ENCODE data around the gene FBXO8. TPM values are rescaled to one million over a fixed set of nuclear protein-coding genes. Genes with fewer than 3 reads are reported as not detected.

FBXO8 gene
- total RNA-seq, 1 experiment from 2014 or later = 8.9 TPM

DNA sequence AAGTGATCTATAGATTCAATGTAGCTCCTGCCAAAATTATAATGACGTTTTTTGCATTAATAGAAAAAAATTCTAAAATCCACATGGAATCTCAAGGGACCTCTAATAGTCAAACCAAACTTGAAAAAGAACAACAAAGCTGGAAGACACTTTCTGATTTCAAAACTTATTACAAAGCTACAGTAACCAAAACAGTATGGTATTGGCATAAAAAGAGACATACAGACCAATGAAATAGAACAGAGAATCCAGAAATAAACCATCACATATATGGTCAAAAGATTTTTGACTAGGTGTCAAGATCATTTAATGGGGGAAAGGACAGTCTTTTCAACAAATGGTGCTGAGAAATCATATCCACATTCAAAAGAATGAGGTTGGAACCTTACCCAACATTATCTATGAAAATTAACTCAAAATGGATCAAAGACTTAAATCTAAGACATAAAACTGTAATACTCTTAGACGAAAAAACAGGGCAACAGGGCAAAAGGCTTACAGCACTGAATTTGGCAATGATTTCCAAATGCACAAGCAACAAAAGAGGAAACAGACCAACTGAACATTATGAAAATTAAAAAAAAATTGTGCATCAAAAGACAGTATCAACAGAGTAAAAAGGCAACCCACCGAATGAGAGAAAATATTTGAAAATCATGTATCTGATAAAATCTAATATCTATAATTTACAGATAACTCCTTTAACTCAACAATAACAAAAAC is 3.9 kb downstream of the FBXO8 start:
- Histone ChIP-seq H2AFZ (ENCODE audit: low read length) (no peak overlapping the region), H4K5ac (ENCODE audit: insufficient read length, low read depth, low read length) (no peak overlapping the region), H3K23ac (ENCODE audit: insufficient read length, low read depth, low read length) (no peak overlapping the region), H4K20me1 (ENCODE audit: control insufficient read depth, insufficient read depth, insufficient read length) (no peaks in the 10 kb centered on the region), H3K23me2 (ENCODE audit: insufficient read length, low read depth, low read length, poor library complexity, severe bottlenecking) (peaks cover 5% of the 10 kb centered on the region), H3K27me3 (ENCODE audit: insufficient read depth, low read length) (no peaks in the 10 kb centered on the region), H3K9me3 (ENCODE audit: control insufficient read depth, low read depth, low read length) (no peaks in the 10 kb centered on the region), H3K9ac (ENCODE audit: extremely low read depth, insufficient read length, low read length) (no peak overlapping the region), H4K8ac (replicated peaks; ENCODE audit: insufficient read length, low read depth, low read length) (no peak overlapping the region), H2BK20ac (ENCODE audit: low read depth, low read length, poor library complexity, severe bottlenecking) (no peak overlapping the region), H4K91ac (ENCODE audit: insufficient read length, low read depth, low read length) (no peak overlapping the region), H2BK120ac (ENCODE audit: low read depth, low read length, poor library complexity, severe bottlenecking) (no peak overlapping the region), H2BK12ac (ENCODE audit: insufficient read length, low read depth, low read length) (no peak overlapping the region), H3K56ac (ENCODE audit: insufficient read length, low read depth, low read length) (no peak overlapping the region), H3K18ac (ENCODE audit: insufficient read length, low read depth, low read length) (no peak overlapping the region), H3K4me1 (ENCODE audit: insufficient read depth, low read length) (no peaks in the 10 kb centered on the region), H2BK5ac (ENCODE audit: insufficient read length, low read length) (no peak overlapping the region), H2BK15ac (ENCODE audit: low read depth, low read length) (no peak overlapping the region), H3K14ac (ENCODE audit: insufficient read depth, low read length) (no peak overlapping the region), H3K79me2 (ENCODE audit: insufficient read depth, low read length) (no peaks in the 10 kb centered on the region), H2AK5ac (ENCODE audit: insufficient read length, low read length) (no peak overlapping the region), H3K27ac (ENCODE audit: insufficient read length, low read depth, low read length) (no peak overlapping the region), H3T11ph (ENCODE audit: low read length) (no peak overlapping the region), H3K79me1 (ENCODE audit: insufficient read depth, low read depth, low read length, poor library complexity, severe bottlenecking) (no peaks in the 10 kb centered on the region), H3K4ac (ENCODE audit: low read depth, low read length) (no peak overlapping the region), H3K4me2 (ENCODE audit: insufficient read depth, insufficient read length, low read length) (no peak overlapping the region)
- Mint-ChIP-seq H3K27ac (no peak overlapping the region), H3K4me1 (peaks cover 3 to 13% of the 10 kb centered on the region in 2 experiments), H3K36me3 (ENCODE audit: insufficient read depth in 1 of 3, low read depth in 3 of 3) (no peaks in the 10 kb centered on the region; a peak in 1 of 7 replicates), H3K4me3 (no peak overlapping the region), H3K9me3 (no peaks in the 10 kb centered on the region; a peak in 1 of 5 replicates), H3K27me3 (ENCODE audit: low read depth) (no peaks in the 10 kb centered on the region)
- no peak for DNase-seq
- TF ChIP-seq, protein P1, sequence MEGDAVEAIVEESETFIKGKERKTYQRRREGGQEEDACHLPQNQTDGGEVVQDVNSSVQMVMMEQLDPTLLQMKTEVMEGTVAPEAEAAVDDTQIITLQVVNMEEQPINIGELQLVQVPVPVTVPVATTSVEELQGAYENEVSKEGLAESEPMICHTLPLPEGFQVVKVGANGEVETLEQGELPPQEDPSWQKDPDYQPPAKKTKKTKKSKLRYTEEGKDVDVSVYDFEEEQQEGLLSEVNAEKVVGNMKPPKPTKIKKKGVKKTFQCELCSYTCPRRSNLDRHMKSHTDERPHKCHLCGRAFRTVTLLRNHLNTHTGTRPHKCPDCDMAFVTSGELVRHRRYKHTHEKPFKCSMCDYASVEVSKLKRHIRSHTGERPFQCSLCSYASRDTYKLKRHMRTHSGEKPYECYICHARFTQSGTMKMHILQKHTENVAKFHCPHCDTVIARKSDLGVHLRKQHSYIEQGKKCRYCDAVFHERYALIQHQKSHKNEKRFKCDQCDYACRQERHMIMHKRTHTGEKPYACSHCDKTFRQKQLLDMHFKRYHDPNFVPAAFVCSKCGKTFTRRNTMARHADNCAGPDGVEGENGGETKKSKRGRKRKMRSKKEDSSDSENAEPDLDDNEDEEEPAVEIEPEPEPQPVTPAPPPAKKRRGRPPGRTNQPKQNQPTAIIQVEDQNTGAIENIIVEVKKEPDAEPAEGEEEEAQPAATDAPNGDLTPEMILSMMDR (conservative IDR thresholded peaks at IDR 0.05) = no peak
- no CpG with 5 or more reads among the region's 3 CpGs for WGBS (ENCODE audit: extremely low coverage, insufficient read length, low lambda C conversion rate)
